Measurements from ENCODE around the gene LDLRAD4.

DNA sequence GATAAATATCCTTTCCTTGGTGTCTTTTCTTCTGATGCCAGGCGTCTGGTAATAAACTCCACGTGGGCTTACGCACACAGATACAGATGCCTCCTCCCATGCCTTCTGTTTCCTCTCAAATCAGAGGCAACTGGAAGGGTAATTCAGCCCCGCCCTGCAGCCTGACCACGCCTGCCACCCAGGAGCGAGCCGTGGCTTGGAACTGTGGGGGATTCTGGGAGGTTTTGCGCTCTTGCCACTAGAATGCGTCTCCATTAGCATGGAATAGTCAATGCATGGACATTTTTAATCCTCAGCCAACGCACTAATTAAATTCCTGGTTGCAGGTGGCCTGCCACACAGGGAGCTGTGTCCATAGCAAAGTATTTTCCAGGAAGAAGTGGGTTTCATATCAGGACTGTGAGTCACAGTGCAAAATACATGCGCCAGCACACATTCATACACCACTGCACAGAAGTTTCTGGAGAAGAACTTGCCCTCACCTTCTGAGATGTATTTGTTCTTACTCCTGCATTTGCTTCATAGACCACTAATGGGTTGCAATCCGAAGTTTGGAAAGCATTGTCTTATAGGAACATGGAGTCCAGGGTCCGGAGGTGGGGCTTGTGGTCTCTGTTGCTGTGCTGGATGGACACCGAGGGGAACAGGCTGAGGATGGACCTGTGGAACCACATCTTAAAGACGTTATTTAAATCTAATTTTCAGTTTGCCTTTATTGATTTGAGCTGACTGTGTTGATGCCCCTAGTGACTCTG lies 151.4 kb downstream of the LDLRAD4 start:
- TF ChIP-seq CTCF (IDR thresholded peaks at IDR 0.05) (no peak), POLR2A (IDR thresholded peaks at IDR 0.05) (no peak)
